ENCODE results near the gene DHCR24.

The DHCR24 gene

GRCh38 chr1:54876814-54877213, 10.2 kb downstream of the DHCR24 start:
- no peak for TF ChIP-seq USF1 (IDR thresholded peaks at IDR 0.05)
- no peak for TF ChIP-seq YY1 (IDR thresholded peaks at IDR 0.05; ENCODE audit: low read depth)
- TF ChIP-seq NFIC (IDR thresholded peaks at IDR 0.05) = no peak
- TF ChIP-seq TEAD4 (IDR thresholded peaks at IDR 0.05) = no peak
- no peak for TF ChIP-seq FOXM1 (IDR thresholded peaks at IDR 0.05; ENCODE audit: borderline replicate concordance, low read depth)
- TF ChIP-seq CREB1 (IDR thresholded peaks at IDR 0.05; ENCODE audit: low read depth) = no peak

- no peak for TF ChIP-seq EP300 (IDR thresholded peaks at IDR 0.05; ENCODE audit: borderline replicate concordance)
- TF ChIP-seq ZBTB7A (IDR thresholded peaks at IDR 0.05; ENCODE audit: low read depth) = no peak
- TF ChIP-seq EGR1 (IDR thresholded peaks at IDR 0.05) = no peak
- TF ChIP-seq RAD21 (IDR thresholded peaks at IDR 0.05; ENCODE audit: low read depth) = no peak
- no peak for TF ChIP-seq REST (IDR thresholded peaks at IDR 0.05; ENCODE audit: low read depth)
- TF ChIP-seq USF1 (IDR thresholded peaks at IDR 0.05) = no peak
- TF ChIP-seq TCF12 (IDR thresholded peaks at IDR 0.05; ENCODE audit: low read depth) = no peak
- TF ChIP-seq FOXM1 (IDR thresholded peaks at IDR 0.05; ENCODE audit: borderline replicate concordance, low read depth) = no peak
- TF ChIP-seq TEAD4 (IDR thresholded peaks at IDR 0.05) = no peak
- no peak for TF ChIP-seq YY1 (IDR thresholded peaks at IDR 0.05; ENCODE audit: low read depth)
- TF ChIP-seq CEBPB (IDR thresholded peaks at IDR 0.05) = no peak
Measured at GRCh38 chr1:54875000-54875399, 12.0 kb downstream of the DHCR24 start.

GRCh38 chr1:54874079-54874830, 12.7 kb downstream of the DHCR24 start:
- no peak for TF ChIP-seq ZBTB7A (IDR thresholded peaks at IDR 0.05; ENCODE audit: low read depth)
- TF ChIP-seq CREB1 (IDR thresholded peaks at IDR 0.05; ENCODE audit: low read depth) = no peak
- no peak for TF ChIP-seq EP300 (IDR thresholded peaks at IDR 0.05; ENCODE audit: borderline replicate concordance)
- TF ChIP-seq CEBPB (IDR thresholded peaks at IDR 0.05) = no peak
- no peak for TF ChIP-seq FOXM1 (IDR thresholded peaks at IDR 0.05; ENCODE audit: borderline replicate concordance, low read depth)
- no peak for TF ChIP-seq TCF12 (IDR thresholded peaks at IDR 0.05; ENCODE audit: low read depth)
- TF ChIP-seq EGR1 (IDR thresholded peaks at IDR 0.05) = no peak
- no peak for TF ChIP-seq TAF1 (IDR thresholded peaks at IDR 0.05; ENCODE audit: low read depth)
- no peak for TF ChIP-seq TEAD4 (IDR thresholded peaks at IDR 0.05)
- TF ChIP-seq USF1 (IDR thresholded peaks at IDR 0.05) = no peak

- TF ChIP-seq CREB1 (IDR thresholded peaks at IDR 0.05; ENCODE audit: low read depth) (no peak), TAF1 (IDR thresholded peaks at IDR 0.05; ENCODE audit: low read depth) (no peak), ZBTB7A (IDR thresholded peaks at IDR 0.05; ENCODE audit: low read depth) (no peak), TCF12 (IDR thresholded peaks at IDR 0.05; ENCODE audit: low read depth) (no peak), REST (IDR thresholded peaks at IDR 0.05; ENCODE audit: low read depth) (no peak), RAD21 (IDR thresholded peaks at IDR 0.05; ENCODE audit: low read depth) (peak; percentile 24; the same call in 1 of the 2 replicates)
Measured at GRCh38 chr1:54872036-54872331, 15.0 kb downstream of the DHCR24 start.

DNA sequence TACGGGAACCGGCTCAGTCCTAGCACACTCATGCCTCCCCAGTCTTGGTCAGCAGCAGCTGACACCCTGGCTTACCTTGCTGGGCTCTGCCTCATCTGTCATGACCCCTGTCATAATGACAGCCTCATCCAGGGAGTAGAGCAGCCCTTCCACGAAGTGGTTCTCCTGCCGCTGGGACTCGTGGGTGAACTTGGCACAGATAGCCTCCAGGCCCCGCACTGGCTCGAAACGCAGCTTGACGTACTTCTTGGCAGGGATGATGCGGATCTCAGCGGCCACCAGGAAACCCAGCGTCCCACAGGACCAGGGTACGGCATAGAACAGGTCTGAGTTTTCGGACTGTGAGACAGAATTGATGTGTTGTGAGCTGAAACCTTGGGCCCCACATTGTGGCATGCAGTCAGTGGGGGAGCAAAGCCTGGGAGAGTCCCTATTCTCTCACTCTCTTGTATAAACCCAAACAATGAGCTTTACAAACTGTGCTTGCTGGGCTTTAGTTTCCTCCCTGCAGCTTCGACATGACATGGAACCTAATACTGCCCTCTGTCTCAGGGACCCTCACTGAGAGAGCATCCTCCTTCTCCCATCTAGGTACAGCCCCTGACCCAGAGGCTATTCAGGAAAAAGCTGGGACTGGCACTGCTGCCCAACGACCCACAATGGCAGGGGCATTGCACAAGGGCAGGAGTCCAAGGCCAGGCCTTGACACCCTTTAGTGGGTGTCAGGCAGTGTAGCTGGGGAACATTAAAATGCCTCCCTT, 15.5 kb downstream of the DHCR24 start:
- TF ChIP-seq NFIC (IDR thresholded peaks at IDR 0.05) (no peak), TEAD4 (IDR thresholded peaks at IDR 0.05) (no peak), REST (IDR thresholded peaks at IDR 0.05; ENCODE audit: low read depth) (no peak), ZBTB7A (IDR thresholded peaks at IDR 0.05; ENCODE audit: low read depth) (no peak)

Measured in Ishikawa (cell line).